T follicular helper cell (primary cell): ENCODE data around the gene MKS1.

Experiments used
- DNase-seq: peaks from one replicate; pipeline ENCODE4 v3.0.0-alpha.2; 2020; ENCODE audit warnings: low read depth

Gene MKS1

DNA sequence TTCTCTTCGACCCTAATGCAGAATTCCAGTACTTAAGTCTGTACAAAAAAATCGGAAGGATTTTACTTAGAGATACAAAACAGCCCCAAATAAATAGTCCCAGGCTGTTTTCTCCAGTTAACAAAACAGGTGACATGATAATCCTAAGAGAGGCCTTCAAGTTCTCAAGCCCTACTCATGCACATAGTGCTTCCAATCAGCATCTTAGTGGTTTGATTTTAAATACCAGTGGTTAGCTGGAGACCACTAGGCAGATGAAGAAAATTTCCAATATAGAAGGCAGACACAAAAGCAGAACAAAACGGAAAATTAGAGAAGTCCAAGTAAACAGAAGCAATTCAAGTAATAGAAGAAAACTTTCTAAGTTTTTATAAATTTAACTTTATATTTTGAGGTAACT lies 57.5 kb downstream of the MKS1 start:
- DNase-seq, result no peak

DNA sequence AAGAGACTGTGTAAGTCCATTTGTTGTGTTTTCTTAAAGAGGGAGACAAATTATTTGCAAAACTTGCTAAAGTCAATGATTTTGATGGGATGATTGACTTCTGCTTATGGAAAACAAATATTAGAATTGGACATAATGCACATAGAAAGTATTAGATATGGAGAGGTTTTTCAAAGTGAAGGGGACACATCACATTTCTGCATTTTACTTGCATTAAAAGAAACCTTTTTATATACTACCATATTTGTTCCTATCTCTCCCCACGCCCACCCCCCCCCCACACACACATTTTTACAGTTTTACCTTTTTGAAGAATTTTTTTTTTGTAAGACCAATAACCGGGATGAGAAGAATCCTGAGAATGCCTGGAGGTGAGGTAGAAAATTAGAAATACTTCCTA lies 60.9 kb downstream of the MKS1 start:
- DNase-seq, result no peak

DNA sequence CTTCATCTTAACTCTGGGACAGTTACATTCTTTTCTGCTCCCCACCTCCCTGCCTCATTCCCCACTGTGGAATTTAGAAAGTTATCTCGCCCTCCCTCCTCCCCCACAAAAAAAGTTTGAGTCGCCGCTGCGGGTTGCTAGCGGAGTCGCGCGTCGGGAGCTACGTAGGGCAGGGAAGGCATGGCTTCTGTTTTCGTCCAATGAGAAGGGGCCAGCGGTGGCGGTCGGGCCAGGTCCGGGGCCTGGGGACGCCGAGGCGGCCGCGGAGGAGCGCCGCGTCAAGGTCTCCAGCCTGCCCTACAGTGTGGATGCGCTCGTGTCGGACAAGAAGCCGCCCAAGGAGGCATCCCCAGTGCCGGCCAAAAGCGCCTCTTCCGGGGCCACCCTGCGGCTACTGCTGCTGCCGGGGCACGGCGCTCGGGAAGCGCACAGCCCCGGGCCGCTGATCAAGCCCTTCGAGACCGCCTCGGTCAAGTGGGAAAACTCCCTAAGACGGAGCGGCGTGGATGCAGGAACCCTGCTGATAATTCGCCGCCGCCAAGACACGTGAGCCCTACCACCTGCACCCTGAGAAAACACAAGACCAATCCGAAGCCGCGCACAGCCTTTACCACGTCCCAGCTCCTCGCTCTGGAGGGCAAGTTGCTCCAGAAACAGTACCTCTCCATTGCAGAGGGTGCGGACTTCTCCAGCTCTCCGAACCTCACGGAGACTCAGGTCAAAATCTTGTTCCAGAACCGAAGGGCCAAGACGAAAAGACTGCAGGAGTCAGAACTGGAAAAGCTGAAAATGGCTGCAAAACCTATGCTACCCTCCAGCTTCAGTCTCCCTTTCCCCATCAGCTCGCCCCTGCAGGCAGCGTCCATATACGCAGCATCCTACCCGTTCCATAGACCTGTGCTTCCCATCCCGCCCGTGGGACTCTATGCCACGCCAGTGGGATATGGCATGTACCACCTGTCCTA lies 61.9 kb downstream of the MKS1 start:
- peak; percentile 22 for DNase-seq
